Subcutaneous adipose tissue (tissue), 4 donors: ENCODE data around the gene SP9. TPM values are rescaled to one million over a fixed set of nuclear protein-coding genes. Genes with fewer than 3 reads are reported as not detected.

Source experiments
- total RNA-seq, 4 donors: library from RNA; depleted of rRNA; stranded (reverse); fragments of >200 nt; gene quantifications; one replicate each; pipeline ENCODE4 v1.1.0, GENCODE V29; 2016
- TF ChIP-seq, protein P1 (sequence below): fragments of 450-650 bp; IDR thresholded peaks from one replicate; pipeline ENCODE4 v1.5.1; 2016; ENCODE audit warnings: low read depth, mild to moderate bottlenecking, control low read depth, antibody characterized with exemption, moderate library complexity

The SP9 gene
- total RNA-seq, 4 donors from 2014 or later: not detected

- TF ChIP-seq, protein P1, sequence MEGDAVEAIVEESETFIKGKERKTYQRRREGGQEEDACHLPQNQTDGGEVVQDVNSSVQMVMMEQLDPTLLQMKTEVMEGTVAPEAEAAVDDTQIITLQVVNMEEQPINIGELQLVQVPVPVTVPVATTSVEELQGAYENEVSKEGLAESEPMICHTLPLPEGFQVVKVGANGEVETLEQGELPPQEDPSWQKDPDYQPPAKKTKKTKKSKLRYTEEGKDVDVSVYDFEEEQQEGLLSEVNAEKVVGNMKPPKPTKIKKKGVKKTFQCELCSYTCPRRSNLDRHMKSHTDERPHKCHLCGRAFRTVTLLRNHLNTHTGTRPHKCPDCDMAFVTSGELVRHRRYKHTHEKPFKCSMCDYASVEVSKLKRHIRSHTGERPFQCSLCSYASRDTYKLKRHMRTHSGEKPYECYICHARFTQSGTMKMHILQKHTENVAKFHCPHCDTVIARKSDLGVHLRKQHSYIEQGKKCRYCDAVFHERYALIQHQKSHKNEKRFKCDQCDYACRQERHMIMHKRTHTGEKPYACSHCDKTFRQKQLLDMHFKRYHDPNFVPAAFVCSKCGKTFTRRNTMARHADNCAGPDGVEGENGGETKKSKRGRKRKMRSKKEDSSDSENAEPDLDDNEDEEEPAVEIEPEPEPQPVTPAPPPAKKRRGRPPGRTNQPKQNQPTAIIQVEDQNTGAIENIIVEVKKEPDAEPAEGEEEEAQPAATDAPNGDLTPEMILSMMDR: no peak
Measured at GRCh38 chr2:174362949-174363348, 28.2 kb downstream of the SP9 start.

- TF ChIP-seq, protein P1: no peak
Measured at GRCh38 chr2:174364628-174365027, 29.9 kb downstream of the SP9 start.

GRCh38 chr2:174365571-174365970 is 30.8 kb downstream of the SP9 start:
- TF ChIP-seq, protein P1: no peak

DNA sequence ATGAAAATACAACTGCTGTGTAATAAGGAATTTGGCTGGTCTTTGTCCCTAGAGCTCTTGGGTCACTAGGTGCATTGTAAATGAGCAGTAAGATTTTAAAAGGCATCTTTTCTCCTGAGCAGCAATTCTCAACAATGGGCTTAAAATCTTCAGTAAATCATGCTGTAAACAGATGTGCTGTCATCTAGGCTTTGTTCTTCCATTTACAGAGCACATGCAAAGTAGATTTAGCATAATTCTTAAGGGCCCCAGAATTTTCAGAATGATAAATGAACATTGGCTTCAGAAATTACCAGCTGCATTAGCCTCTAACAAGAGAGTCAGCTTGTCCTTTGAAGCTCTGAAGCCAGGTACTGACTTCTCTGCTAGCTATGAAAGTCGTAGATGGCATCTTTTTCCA is 33.9 kb downstream of the SP9 start:
- TF ChIP-seq, protein P1: no peak

- TF ChIP-seq, protein P1: no peak
Measured at GRCh38 chr2:174376967-174377366, 42.2 kb downstream of the SP9 start.

- TF ChIP-seq, protein P1: no peak
Measured at GRCh38 chr2:174383796-174384195, 49.0 kb downstream of the SP9 start.

- TF ChIP-seq, protein P1: no peak
Measured at GRCh38 chr2:174385201-174385600, 50.4 kb downstream of the SP9 start.

Other genes starting within 250 kb of the SP9 start
- 10 to 100 TPM; 47.1 to 62.7 (median 55.6) TPM for gene OLA1, start 86.4 kb upstream of the SP9 start, total RNA-seq
- gene SCRN3, start 60.8 kb downstream of the SP9 start, total RNA-seq: 10 to 100 TPM; 18.3 to 21.8 (median 21.2) TPM
- gene GPR155, start 152.1 kb downstream of the SP9 start, total RNA-seq: 10 to 100 TPM in 1 of 4 donors, 1 to 10 TPM in 3; 4.6 to 12.7 (median 6.0) TPM